H1 (cell line): Measurements from ENCODE around the gene PTPN3.

Experiments used
- ASH2L ChIP-seq: fragments of 200-600, 300-600 bp; sonication (generic); IDR thresholded peaks from one replicate; pipeline ENCODE4 v1.7.1; 2017; ENCODE audit warnings: low read length
- CBX8 ChIP-seq: fragments of 300-800, 300-1000 bp; sonication (generic); IDR thresholded peaks from 2 replicates; pipeline ENCODE4 v1.7.1; 2016; ENCODE audit warnings: low read depth, low read length, borderline replicate concordance
- CEBPB ChIP-seq: IDR thresholded peaks from 2 replicates; pipeline ENCODE4 v1.6.1; 2012; ENCODE audit warnings: low read depth, low read length
- EGR1 ChIP-seq: IDR thresholded peaks from 2 replicates; pipeline ENCODE4 v1.6.1; 2011; ENCODE audit warnings: low read depth, low read length, borderline replicate concordance
- EZH2 ChIP-seq: fragments of 200-600 bp; sonication (generic); IDR thresholded peaks from 2 replicates; pipeline ENCODE4 v1.7.1; 2012; ENCODE audit warnings: low read depth, mild to moderate bottlenecking, moderate library complexity, low read length, inconsistent platforms; ENCODE audit not compliant: severe bottlenecking
- JUND ChIP-seq: IDR thresholded peaks from 2 replicates; pipeline ENCODE4 v1.6.1; 2011; ENCODE audit warnings: mild to moderate bottlenecking, improper control_type of control experiment, low read length
- MAFK ChIP-seq: IDR thresholded peaks from 2 replicates; pipeline ENCODE4 v1.6.1; 2012; ENCODE audit warnings: low read depth, mild to moderate bottlenecking, improper control_type of control experiment, low read length
- POLR2A ChIP-seq, 2 experiments: IDR thresholded peaks; 1 replicate in 1 of 2; 2 replicates in 1 of 2; pipeline ENCODE4 v1.6.1; 2011; ENCODE audit warnings: low read depth in 2 of 2, low read length in 2 of 2, mild to moderate bottlenecking in 2 of 2; ENCODE audit errors: control extremely low read depth in 1 of 2
- RAD21 ChIP-seq, 2 experiments: IDR thresholded peaks in 1 of 2; conservative IDR thresholded peaks in 1 of 2; 2 replicates each; pipeline ENCODE4 v1.6.1; 2011; ENCODE audit warnings: low read depth in 2 of 2, low read length in 2 of 2, improper control_type of control experiment in 1 of 2, inconsistent platforms in 1 of 2, mild to moderate bottlenecking in 1 of 2, moderate library complexity in 1 of 2
- SIN3A ChIP-seq, 2 experiments: IDR thresholded peaks in 1 of 2; conservative IDR thresholded peaks in 1 of 2; 2 replicates each; pipeline ENCODE4 v1.6.1; 2011 to 2012; ENCODE audit warnings: low read length in 2 of 2, improper control_type of control experiment in 1 of 2, low read depth in 1 of 2, mild to moderate bottlenecking in 1 of 2
- TF ChIP-seq, protein P1 (sequence below), 3 experiments: IDR thresholded peaks; 1 replicate in 2 of 3; 2 replicates in 1 of 3; pipeline versions ENCODE4 v1.5.1 to v1.6.1; 2011; ENCODE audit warnings: low read length in 3 of 3, mild to moderate bottlenecking in 3 of 3, inconsistent platforms in 2 of 3, low read depth in 1 of 3, moderate library complexity in 1 of 3; ENCODE audit not compliant: insufficient read depth in 1 of 3; ENCODE audit errors: control extremely low read depth in 1 of 3
- TF ChIP-seq, protein P2 (sequence below): IDR thresholded peaks from 2 replicates; pipeline ENCODE4 v1.6.1; 2012; ENCODE audit warnings: inconsistent platforms

GRCh38 chr9:109335121-109335520 lies 163.0 kb downstream of the PTPN3 start:
- no peak for TF ChIP-seq JUND
- TF ChIP-seq ASH2L = no peak
- TF ChIP-seq SIN3A (conservative IDR thresholded peaks at IDR 0.05 in 1 of 2, IDR thresholded peaks at IDR 0.05 in 1 of 2; ENCODE audit: low read depth in 1 of 2, low read length in 2 of 2) = no peak
- TF ChIP-seq EGR1 = no peak
- TF ChIP-seq POLR2A (IDR thresholded peaks at IDR 0.05; ENCODE audit: control extremely low read depth in 1 of 2, low read depth in 2 of 2, low read length in 2 of 2) = no peak
- TF ChIP-seq CEBPB = no peak
- TF ChIP-seq MAFK = no peak
- TF ChIP-seq EZH2 = no peak
- TF ChIP-seq, protein P1, sequence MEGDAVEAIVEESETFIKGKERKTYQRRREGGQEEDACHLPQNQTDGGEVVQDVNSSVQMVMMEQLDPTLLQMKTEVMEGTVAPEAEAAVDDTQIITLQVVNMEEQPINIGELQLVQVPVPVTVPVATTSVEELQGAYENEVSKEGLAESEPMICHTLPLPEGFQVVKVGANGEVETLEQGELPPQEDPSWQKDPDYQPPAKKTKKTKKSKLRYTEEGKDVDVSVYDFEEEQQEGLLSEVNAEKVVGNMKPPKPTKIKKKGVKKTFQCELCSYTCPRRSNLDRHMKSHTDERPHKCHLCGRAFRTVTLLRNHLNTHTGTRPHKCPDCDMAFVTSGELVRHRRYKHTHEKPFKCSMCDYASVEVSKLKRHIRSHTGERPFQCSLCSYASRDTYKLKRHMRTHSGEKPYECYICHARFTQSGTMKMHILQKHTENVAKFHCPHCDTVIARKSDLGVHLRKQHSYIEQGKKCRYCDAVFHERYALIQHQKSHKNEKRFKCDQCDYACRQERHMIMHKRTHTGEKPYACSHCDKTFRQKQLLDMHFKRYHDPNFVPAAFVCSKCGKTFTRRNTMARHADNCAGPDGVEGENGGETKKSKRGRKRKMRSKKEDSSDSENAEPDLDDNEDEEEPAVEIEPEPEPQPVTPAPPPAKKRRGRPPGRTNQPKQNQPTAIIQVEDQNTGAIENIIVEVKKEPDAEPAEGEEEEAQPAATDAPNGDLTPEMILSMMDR (IDR thresholded peaks at IDR 0.05; ENCODE audit: control extremely low read depth in 1 of 3, insufficient read depth in 1 of 3, low read depth in 1 of 3, low read length in 3 of 3) = no peak
- no peak for TF ChIP-seq RAD21 (IDR thresholded peaks at IDR 0.05 in 1 of 2, conservative IDR thresholded peaks at IDR 0.05 in 1 of 2; ENCODE audit: low read depth in 2 of 2, low read length in 2 of 2)
- no peak for TF ChIP-seq CBX8
- TF ChIP-seq, protein P2, sequence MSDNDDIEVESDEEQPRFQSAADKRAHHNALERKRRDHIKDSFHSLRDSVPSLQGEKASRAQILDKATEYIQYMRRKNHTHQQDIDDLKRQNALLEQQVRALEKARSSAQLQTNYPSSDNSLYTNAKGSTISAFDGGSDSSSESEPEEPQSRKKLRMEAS = no peak
